SK-N-SH treated with all-trans-retinoic acid at 6 μM for 48 hours (cell line): ENCODE results near the gene DPPA2.

Source experiments
- ATAC-seq: fragments of 200-7000 bp; cut with Tn5 transposase; 3 replicates; pipeline ENCODE4 v1.9.1; 2020; ENCODE audit warnings: mild to moderate bottlenecking, moderate library complexity
- ARNTL ChIP-seq: fragments of 450-650 bp; formaldehyde crosslinking; IDR thresholded peaks from 2 replicates; pipeline ENCODE4 v1.5.0; 2020; ENCODE audit warnings: low read depth, mild to moderate bottlenecking, moderate library complexity, borderline replicate concordance
- BACH2 ChIP-seq: fragments of 250-450 bp; sonication (Bioruptor Pico); IDR thresholded peaks from 2 replicates; pipeline ENCODE4 v1.9.0; 2021; ENCODE audit warnings: mild to moderate bottlenecking, borderline replicate concordance
- CREB5 ChIP-seq: fragments of 250-450 bp; sonication (Bioruptor Pico); IDR thresholded peaks from 2 replicates; pipeline ENCODE4 v1.5.1; 2020; ENCODE audit warnings: low read depth, mild to moderate bottlenecking, moderate library complexity
- CSRNP3 ChIP-seq: fragments of 250-450 bp; sonication (Bioruptor Pico); IDR thresholded peaks from 2 replicates; pipeline ENCODE4 v1.5.1; 2021; ENCODE audit warnings: mild to moderate bottlenecking, moderate library complexity
- GLIS3 ChIP-seq: fragments of 250-450 bp; sonication (Bioruptor Pico); IDR thresholded peaks from 2 replicates; pipeline ENCODE4 v1.5.0; 2020; ENCODE audit warnings: mild to moderate bottlenecking, moderate library complexity
- PATZ1 ChIP-seq: fragments of 250-450 bp; sonication (Bioruptor Pico); IDR thresholded peaks from 2 replicates; pipeline ENCODE4 v1.8.0; 2020; ENCODE audit warnings: mild to moderate bottlenecking, moderate library complexity, borderline replicate concordance
- POU6F1 ChIP-seq: fragments of 250-450 bp; sonication (Bioruptor Pico); IDR thresholded peaks from 2 replicates; pipeline ENCODE4 v1.8.0; 2021; ENCODE audit warnings: low read depth, mild to moderate bottlenecking, moderate library complexity, borderline replicate concordance
- PPARA ChIP-seq: fragments of 250-450 bp; sonication (Bioruptor Pico); IDR thresholded peaks from 2 replicates; pipeline ENCODE4 v1.5.0; 2020; ENCODE audit warnings: mild to moderate bottlenecking, borderline replicate concordance
- TCF4 ChIP-seq: fragments of 250-450 bp; sonication (Bioruptor Pico); IDR thresholded peaks from 2 replicates; pipeline ENCODE4 v1.8.0; 2021; ENCODE audit warnings: mild to moderate bottlenecking, moderate library complexity, borderline replicate concordance
- TOX ChIP-seq: fragments of 250-450 bp; sonication (Bioruptor Pico); IDR thresholded peaks from 2 replicates; pipeline ENCODE4 v1.8.0; 2021; ENCODE audit warnings: mild to moderate bottlenecking, moderate library complexity, borderline replicate concordance
- TSHZ2 ChIP-seq: fragments of 250-450 bp; sonication (Bioruptor Pico); IDR thresholded peaks from 2 replicates; pipeline ENCODE4 v1.5.0; 2020; ENCODE audit warnings: mild to moderate bottlenecking, moderate library complexity
- ZC3H10 ChIP-seq: fragments of 250-450 bp; sonication (Bioruptor Pico); IDR thresholded peaks from 2 replicates; pipeline ENCODE4 v1.5.1; 2021; ENCODE audit warnings: mild to moderate bottlenecking, moderate library complexity
- ZFP3 ChIP-seq: fragments of 250-450 bp; sonication (Bioruptor Pico); IDR thresholded peaks from 2 replicates; pipeline ENCODE4 v1.5.0; 2020; ENCODE audit warnings: mild to moderate bottlenecking, moderate library complexity
- ZFP30 ChIP-seq: fragments of 450-650 bp; formaldehyde crosslinking; IDR thresholded peaks from 2 replicates; pipeline ENCODE4 v1.5.0; 2022; ENCODE audit warnings: mild to moderate bottlenecking, moderate library complexity
- ZNF8 ChIP-seq: fragments of 450-650 bp; formaldehyde crosslinking; IDR thresholded peaks from 2 replicates; pipeline ENCODE4 v1.5.0; 2020; ENCODE audit warnings: mild to moderate bottlenecking, moderate library complexity

Gene DPPA2

GRCh38 chr3:109313061-109313460 is 3.3 kb downstream of the DPPA2 start (continued):
- TF ChIP-seq TSHZ2 (CRISPR knock-in tag) (no peak), PPARA (CRISPR knock-in tag) (no peak), TOX (CRISPR knock-in tag) (no peak), ZFP30 (CRISPR knock-in tag) (no peak), PATZ1 (CRISPR knock-in tag) (no peak), ZFP3 (CRISPR knock-in tag) (no peak)

GRCh38 chr3:109297496-109297895 is 18.8 kb downstream of the DPPA2 start:
- no peak for ATAC-seq

GRCh38 chr3:109284071-109284470 is 32.2 kb downstream of the DPPA2 start:
- TF ChIP-seq GLIS3 (no peak), CSRNP3 (CRISPR knock-in tag) (no peak), CREB5 (no peak), TCF4 (CRISPR knock-in tag) (no peak), POU6F1 (CRISPR knock-in tag) (no peak), ZNF8 (CRISPR knock-in tag) (no peak), PPARA (CRISPR knock-in tag) (no peak), ZC3H10 (CRISPR knock-in tag) (no peak), BACH2 (no peak), TOX (CRISPR knock-in tag) (no peak)
- no peak for ATAC-seq

More at GRCh38 chr3:109297496-109297895, 18.8 kb downstream of the DPPA2 start:
- TF ChIP-seq PATZ1 (CRISPR knock-in tag) (no peak), ZNF8 (CRISPR knock-in tag) (no peak)

- TF ChIP-seq ARNTL (CRISPR knock-in tag) (no peak), BACH2 (no peak), ZC3H10 (CRISPR knock-in tag) (no peak), TSHZ2 (CRISPR knock-in tag) (no peak), CREB5 (no peak)
- ATAC-seq: no peak
Measured at GRCh38 chr3:109278546-109278945, 37.8 kb downstream of the DPPA2 start.
